Measurements from ENCODE around the gene CCDC81.
"Not testable (repeated sequence)": the region's sequence is repeated elsewhere in the genome, so short reads cannot be mapped to it uniquely, and the experiment has no call there.

The CCDC81 gene

GRCh38 chr11:86374586-86374985, at the start of gene CCDC81:
CCDC81 (plus strand) TSS chr11:86374887; CDS start chr11:86375164, 277 bp downstream.
- no peak for DNase-seq (ENCODE audit: low read depth in 2 of 2)

GRCh38 chr11:86335131-86335767, 39.4 kb upstream of the CCDC81 start:
- DNase-seq (ENCODE audit: low read depth in 2 of 2) = no peak

- no peak for DNase-seq (ENCODE audit: low read depth in 2 of 2)
Observed at GRCh38 chr11:86337227-86337626, 37.5 kb upstream of the CCDC81 start.

- DNase-seq (ENCODE audit: low read depth in 2 of 2) = no peak
Observed at GRCh38 chr11:86341382-86341781, 33.3 kb upstream of the CCDC81 start.

GRCh38 chr11:86346513-86346912, 28.2 kb upstream of the CCDC81 start:
- no peak for DNase-seq (ENCODE audit: low read depth in 2 of 2)

GRCh38 chr11:86355256-86355655, 19.4 kb upstream of the CCDC81 start:
- no peak for DNase-seq (ENCODE audit: low read depth in 2 of 2)

GRCh38 chr11:86357412-86357811, 17.3 kb upstream of the CCDC81 start:
- DNase-seq (ENCODE audit: low read depth in 2 of 2) = not testable (repeated sequence)

GRCh38 chr11:86358720-86359119, 16.0 kb upstream of the CCDC81 start:
- no peak for DNase-seq (ENCODE audit: low read depth in 2 of 2)

- no peak for DNase-seq (ENCODE audit: low read depth in 2 of 2)
Observed at GRCh38 chr11:86360775-86361395, 13.8 kb upstream of the CCDC81 start.

GRCh38 chr11:86363424-86363823, 11.3 kb upstream of the CCDC81 start:
- DNase-seq (ENCODE audit: low read depth in 2 of 2) = no peak

GRCh38 chr11:86365546-86365945, 9.1 kb upstream of the CCDC81 start:
- no peak for DNase-seq (ENCODE audit: low read depth in 2 of 2)

- no peak for DNase-seq (ENCODE audit: low read depth in 2 of 2)
Observed at GRCh38 chr11:86369668-86370067, 5.0 kb upstream of the CCDC81 start.

- no peak for DNase-seq (ENCODE audit: low read depth in 2 of 2)
Observed at GRCh38 chr11:86370171-86370570, 4.5 kb upstream of the CCDC81 start.

- no peak for DNase-seq (ENCODE audit: low read depth in 2 of 2)
Observed at GRCh38 chr11:86370922-86371594, 3.6 kb upstream of the CCDC81 start.

- DNase-seq (ENCODE audit: low read depth in 2 of 2) = no peak
Observed at GRCh38 chr11:86372041-86372440, 2.6 kb upstream of the CCDC81 start.

GRCh38 chr11:86372586-86372985, 2.1 kb upstream of the CCDC81 start:
- DNase-seq (ENCODE audit: low read depth in 2 of 2) = no peak

GRCh38 chr11:86374069-86374468, 618 bp upstream of the CCDC81 start:
- DNase-seq (ENCODE audit: low read depth in 2 of 2) = no peak

GRCh38 chr11:86377972-86378371, 3.3 kb downstream of the CCDC81 start:
- DNase-seq (ENCODE audit: low read depth in 2 of 2) = no peak

- no peak for DNase-seq (ENCODE audit: low read depth in 2 of 2)
Observed at GRCh38 chr11:86380295-86381059, 5.8 kb downstream of the CCDC81 start.

GRCh38 chr11:86383041-86383955, 8.6 kb downstream of the CCDC81 start:
- DNase-seq (ENCODE audit: low read depth in 2 of 2) = no peak

- DNase-seq (ENCODE audit: low read depth in 2 of 2) = no peak
Observed at GRCh38 chr11:86386283-86386682, 11.6 kb downstream of the CCDC81 start.
